H1 (cell line): ENCODE measurements around the gene AAK1. TPM values are rescaled to one million over a fixed set of nuclear protein-coding genes. Genes with fewer than 3 reads are reported as not detected.

Source experiments
- CTCF ChIA-PET: fragments of 300-600 bp; sonication (Branson Sonifier 250); formaldehyde crosslinking; loops from one replicate; lab custom pipeline; 2021; ENCODE audit not compliant: partially characterized antibody; lab: Charles Lee
- POLR2A ChIA-PET: fragments of 300-600 bp; sonication (Branson Sonifier 250); formaldehyde crosslinking; loops from one replicate; lab custom pipeline; 2021; ENCODE audit warnings: inconsistent platforms; ENCODE audit not compliant: partially characterized antibody; lab: Charles Lee
- DNase-seq, 2 experiments: peaks; one replicate each; pipeline versions ENCODE4 v3.0.0 to v3.0.0-alpha.2; 2010 to 2022; ENCODE audit warnings: low spot score in 2 of 2, low read depth in 1 of 2, mixed read lengths in 1 of 2
- FAIRE-seq: peaks from 2 replicates; lab custom pipeline; 2011; peaks lifted over from hg19 to GRCh38; lab: Jason Lieb, UNC
- H2AFZ ChIP-seq: 2 replicates; pipeline ENCODE4 v1.8.1; 2012; ENCODE audit warnings: low read length, inconsistent platforms
- H2AK5ac ChIP-seq: 2 replicates; pipeline ENCODE4 v1.6.1; 2013; ENCODE audit warnings: low read depth, low read length
- H2BK120ac ChIP-seq: replicated peaks from 2 replicates; pipeline ENCODE3; 2013; ENCODE audit warnings: low read depth, low read length, inconsistent platforms
- H2BK12ac ChIP-seq: 2 replicates; pipeline ENCODE4 v1.6.1; 2013; ENCODE audit warnings: low read depth, low read length
- H2BK15ac ChIP-seq: 2 replicates; pipeline ENCODE4 v1.6.1; 2013; ENCODE audit warnings: low read length
- H2BK20ac ChIP-seq: 2 replicates; pipeline ENCODE4 v1.6.1; 2013; ENCODE audit warnings: low read length
- H2BK5ac ChIP-seq: 2 replicates; pipeline ENCODE4 v1.6.1; 2013; ENCODE audit warnings: low read depth, low read length
- H3K14ac ChIP-seq: 2 replicates; pipeline ENCODE4 v1.6.1; 2013; ENCODE audit warnings: inconsistent platforms; ENCODE audit not compliant: insufficient read length
- H3K18ac ChIP-seq: 2 replicates; pipeline ENCODE4 v1.6.1; 2013; ENCODE audit warnings: low read length; ENCODE audit errors: extremely low read depth
- H3K23ac ChIP-seq: 2 replicates; pipeline ENCODE4 v1.6.1; 2013; ENCODE audit warnings: inconsistent platforms; ENCODE audit not compliant: insufficient read length
- H3K23me2 ChIP-seq: 2 replicates; pipeline ENCODE4 v1.6.1; 2013; ENCODE audit warnings: low read depth, low read length
- H3K27ac ChIP-seq: 2 replicates; pipeline ENCODE4 v1.6.1; 2011; ENCODE audit warnings: low read depth, low read length, inconsistent platforms
- H3K27me3 ChIP-seq, 4 experiments: replicated peaks in 1 of 4; 1 replicate in 1 of 4; 2 replicates in 3 of 4; pipeline versions ENCODE4 v1.6.1 to v1.8.1; 2011 to 2013; ENCODE audit warnings: low read length in 3 of 4, mild to moderate bottlenecking in 3 of 4, inconsistent platforms in 2 of 4, mixed read lengths in 2 of 4, moderate library complexity in 1 of 4; ENCODE audit not compliant: control insufficient read depth in 3 of 4, insufficient read depth in 3 of 4; ENCODE audit errors: extremely low read depth in 1 of 4
- H3K36me3 ChIP-seq, 4 experiments: 2 replicates each; pipeline versions ENCODE4 v1.6.1 to v1.8.1; 2011 to 2013; ENCODE audit warnings: mild to moderate bottlenecking in 4 of 4, low read length in 3 of 4, moderate library complexity in 2 of 4, control low read depth in 1 of 4, inconsistent platforms in 1 of 4; ENCODE audit not compliant: insufficient read depth in 4 of 4, control insufficient read depth in 2 of 4
- H3K4ac ChIP-seq: replicated peaks from 2 replicates; pipeline ENCODE3; 2013; ENCODE audit warnings: low read length, low read depth, mixed read lengths, inconsistent platforms; ENCODE audit not compliant: insufficient read length
- H3K4me1 ChIP-seq, 4 experiments: replicated peaks in 1 of 4; 1 replicate in 1 of 4; 2 replicates in 3 of 4; pipeline versions ENCODE4 v1.6.1 to v1.8.1; 2011 to 2013; ENCODE audit warnings: low read length in 3 of 4, inconsistent platforms in 2 of 4, mixed read lengths in 1 of 4; ENCODE audit not compliant: insufficient read depth in 4 of 4, control insufficient read depth in 3 of 4
- H3K4me2 ChIP-seq, 2 experiments: 2 replicates each; pipeline versions ENCODE4 v1.6.1 to v1.8.1; 2011 to 2013; ENCODE audit warnings: low read depth in 2 of 2, low read length in 2 of 2, control low read depth in 1 of 2, inconsistent platforms in 1 of 2, mild to moderate bottlenecking in 1 of 2; ENCODE audit not compliant: insufficient read depth in 1 of 2
- H3K4me3 ChIP-seq, 4 experiments: fragments of 200-600, 300-600 bp in 1 of 4; sonication (generic), shearing (Covaris generic), sonication (Bioruptor Twin) in 1 of 4; 2 replicates each; pipeline versions ENCODE4 v1.5.1 to v1.8.1; 2011 to 2016; ENCODE audit warnings: low read length in 4 of 4, low read depth in 3 of 4, control low read depth in 2 of 4, inconsistent platforms in 2 of 4, mild to moderate bottlenecking in 2 of 4, mixed read lengths in 1 of 4, moderate library complexity in 1 of 4; ENCODE audit not compliant: insufficient read depth in 2 of 4; ENCODE audit errors: extremely low read depth in 1 of 4
- H3K56ac ChIP-seq: replicated peaks from 2 replicates; pipeline ENCODE3; 2013; ENCODE audit warnings: low read depth, mild to moderate bottlenecking, mixed read lengths, low read length, inconsistent platforms; ENCODE audit not compliant: insufficient read length
- H3K79me1 ChIP-seq: 2 replicates; pipeline ENCODE4 v1.6.1; 2013; ENCODE audit warnings: low read depth, low read length, control low read depth
- H3K79me2 ChIP-seq, 2 experiments: 2 replicates each; pipeline versions ENCODE4 v1.6.1 to v1.8.1; 2012 to 2013; ENCODE audit warnings: low read length in 2 of 2, mild to moderate bottlenecking in 2 of 2, inconsistent platforms in 1 of 2; ENCODE audit not compliant: insufficient read depth in 2 of 2, control insufficient read depth in 1 of 2
- H3K9ac ChIP-seq, 4 experiments: replicated peaks in 1 of 4; 1 replicate in 1 of 4; 2 replicates in 3 of 4; pipeline versions ENCODE4 v1.6.1 to v1.8.1; 2011 to 2013; ENCODE audit warnings: low read depth in 3 of 4, low read length in 3 of 4, control low read depth in 2 of 4, mild to moderate bottlenecking in 2 of 4, moderate library complexity in 2 of 4, inconsistent platforms in 1 of 4; ENCODE audit errors: extremely low read depth in 1 of 4
- H3K9me3 ChIP-seq, 2 experiments: 2 replicates each; pipeline versions ENCODE4 v1.6.1 to v1.8.1; 2012 to 2013; ENCODE audit warnings: mild to moderate bottlenecking in 2 of 2, moderate library complexity in 2 of 2, control low read depth in 1 of 2, inconsistent platforms in 1 of 2, low read depth in 1 of 2, low read length in 1 of 2, mixed read lengths in 1 of 2; ENCODE audit not compliant: insufficient read depth in 2 of 2
- H4K20me1 ChIP-seq, 2 experiments: replicated peaks in 1 of 2; 2 replicates each; pipeline versions ENCODE3 to v1.8.1; 2011 to 2013; ENCODE audit warnings: inconsistent platforms in 2 of 2, low read length in 2 of 2, mild to moderate bottlenecking in 1 of 2; ENCODE audit not compliant: insufficient read depth in 2 of 2, control insufficient read depth in 1 of 2
- H4K5ac ChIP-seq: 2 replicates; pipeline ENCODE4 v1.6.1; 2013; ENCODE audit warnings: low read length, low read depth, mixed read lengths, inconsistent platforms; ENCODE audit not compliant: insufficient read length
- H4K8ac ChIP-seq: 2 replicates; pipeline ENCODE4 v1.8.0; 2013; ENCODE audit warnings: mild to moderate bottlenecking, moderate library complexity, low read length, inconsistent platforms; ENCODE audit not compliant: insufficient read depth; ENCODE audit errors: extremely low read depth
- H4K91ac ChIP-seq: replicated peaks from 2 replicates; pipeline ENCODE3; 2013; ENCODE audit warnings: low read length, mixed read lengths, inconsistent platforms; ENCODE audit not compliant: insufficient read length
- ASH2L ChIP-seq: fragments of 200-600, 300-600 bp; sonication (generic); IDR thresholded peaks from one replicate; pipeline ENCODE4 v1.7.1; 2017; ENCODE audit warnings: low read length
- CBX5 ChIP-seq: fragments of 300-800, 300-1000 bp; sonication (generic); IDR thresholded peaks from 2 replicates; pipeline ENCODE4 v1.7.1; 2016; ENCODE audit warnings: antibody characterized with exemption, low read length, low read depth
- CHD1 ChIP-seq: IDR thresholded peaks from 2 replicates; pipeline ENCODE4 v1.6.1; 2012; ENCODE audit warnings: low read depth, low read length, improper control_type of control experiment
- CREB1 ChIP-seq: IDR thresholded peaks from 2 replicates; pipeline ENCODE4 v1.6.1; 2012; ENCODE audit warnings: inconsistent platforms
- EP300 ChIP-seq, 2 experiments: IDR thresholded peaks; 1 replicate in 1 of 2; 2 replicates in 1 of 2; pipeline ENCODE4 v1.6.1; 2011 to 2012; ENCODE audit warnings: low read depth in 2 of 2, low read length in 2 of 2, mild to moderate bottlenecking in 2 of 2, borderline replicate concordance in 1 of 2, inconsistent platforms in 1 of 2, moderate library complexity in 1 of 2
- FOSL1 ChIP-seq: IDR thresholded peaks from 2 replicates; pipeline ENCODE4 v1.6.1; 2011; ENCODE audit warnings: mild to moderate bottlenecking, low read depth, low read length, moderate library complexity; ENCODE audit not compliant: insufficient read depth
- HDAC6 ChIP-seq: IDR thresholded peaks from one replicate; pipeline ENCODE4 v1.7.1; 2012; ENCODE audit warnings: low read depth, mild to moderate bottlenecking, inconsistent platforms, low read length, moderate library complexity
- JUN ChIP-seq: IDR thresholded peaks from 2 replicates; pipeline ENCODE4 v1.6.1; 2011; ENCODE audit warnings: low read depth, mild to moderate bottlenecking, improper control_type of control experiment, low read length
- JUND ChIP-seq: IDR thresholded peaks from 2 replicates; pipeline ENCODE4 v1.6.1; 2011; ENCODE audit warnings: mild to moderate bottlenecking, improper control_type of control experiment, low read length
- KDM5A ChIP-seq: fragments of 200-600 bp; IDR thresholded peaks from 2 replicates; pipeline ENCODE4 v1.7.1; 2012; ENCODE audit warnings: mild to moderate bottlenecking, low read length, inconsistent platforms, mixed read lengths
- RAD21 ChIP-seq, 2 experiments: IDR thresholded peaks in 1 of 2; conservative IDR thresholded peaks in 1 of 2; 2 replicates each; pipeline ENCODE4 v1.6.1; 2011; ENCODE audit warnings: low read depth in 2 of 2, low read length in 2 of 2, improper control_type of control experiment in 1 of 2, inconsistent platforms in 1 of 2, mild to moderate bottlenecking in 1 of 2, moderate library complexity in 1 of 2
- SP2 ChIP-seq: IDR thresholded peaks from 2 replicates; pipeline ENCODE4 v1.6.1; 2012; ENCODE audit warnings: mild to moderate bottlenecking, low read length, inconsistent platforms
- WGBS, 2 experiments: shearing (Covaris generic) in 1 of 2; methylation state at CpG; one replicate each; pipeline versions ENCODE4 v1.1.6 to v1.1.7; 2013 to 2015; ENCODE audit warnings: low lambda C conversion rate in 2 of 2, mixed read lengths in 2 of 2, inconsistent platforms in 1 of 2, low coverage in 1 of 2, missing lambda C conversion rate in 1 of 2; ENCODE audit not compliant: insufficient replicate concordance in 2 of 2, insufficient coverage in 1 of 2, insufficient read length in 1 of 2; ENCODE audit errors: extremely low coverage in 1 of 2, missing lambda C conversion rate in 1 of 2; 5-methylcytosine and 5-hydroxymethylcytosine counted together
- polyA plus RNA-seq, 7 experiments: library from polyadenylated mRNA; depleted of rRNA in 3 of 7; stranded (reverse) in 5 of 7; unstranded in 2 of 7; fragments of >200 nt in 5 of 7; fragments of 200-250 nt in 2 of 7; gene quantifications; 1 replicate in 5 of 7; 2 replicates in 1 of 7; 4 replicates in 1 of 7; pipeline versions ENCODE4 v1.2.1 to v1.2.3, GENCODE V29; 2011 to 2013; ENCODE audit warnings: missing spikeins in 2 of 7, mixed read lengths in 2 of 7
- total RNA-seq: library from RNA; stranded (reverse); fragmentation: NEBNext Ultra II Directional; extraction: Animal tissue kit (Norgen Biotek cat#: 25700); gene quantifications from 2 replicates; pipeline ENCODE4 v1.2.1, GENCODE V29; 2021
- TF ChIP-seq, protein P1 (sequence below): IDR thresholded peaks from 2 replicates; pipeline ENCODE4 v1.6.1; 2012; ENCODE audit warnings: inconsistent platforms

The AAK1 gene
- total and polyA plus RNA-seq, 2 of the 8 experiments (the other 6 are each of a cell fraction or from before 2014, with no cell fraction given), result 10.0 to 40.5 TPM

GRCh38 chr2:69659349-69659748, 15.8 kb upstream of the AAK1 start:
- Histone ChIP-seq H3K4ac (no peak overlapping the region), H3K4me2 (no peak overlapping the region), H4K8ac (no peak overlapping the region), H3K14ac (no peak overlapping the region), H2BK20ac (no peak overlapping the region), H3K4me3 (no peak overlapping the region), H3K23ac (no peak overlapping the region), H4K20me1 (no peaks in the 10 kb centered on the region), H3K23me2 (no peaks in the 10 kb centered on the region), H3K4me1 (no peaks in the 10 kb centered on the region), H2BK15ac (no peak overlapping the region), H2BK120ac (no peak overlapping the region), H2BK12ac (no peak overlapping the region), H3K27ac (no peak overlapping the region), H3K56ac (no peak overlapping the region), H2AK5ac (no peak overlapping the region), H3K36me3 (no peaks in the 10 kb centered on the region), H3K79me1 (no peaks in the 10 kb centered on the region), H3K79me2 (no peaks in the 10 kb centered on the region), H3K27me3 (no peaks in the 10 kb centered on the region), H4K5ac (no peak overlapping the region), H3K18ac (no peak overlapping the region), H4K91ac (no peak overlapping the region), H3K9me3 (no peaks in the 10 kb centered on the region), H3K9ac (no peak overlapping the region; a peak in 1 of 7 replicates), H2BK5ac (no peak overlapping the region), H2AFZ (no peak overlapping the region)
- DNase-seq, result no peak
- POLR2A ChIA-PET, result interaction anchor here (1.0 to 1.9 kb wide), 2 partner anchors 9 to 15 kb away, joined by 3 to 6 read pairs; partner anchors contain the start of gene AAK1
- WGBS, 2 experiments, result 86% methylated on average over 1 of the region's 1 CpG; no CpG with 5 or more reads in 1 of the 2 experiments
- CTCF ChIA-PET, result interaction anchor here (0.7 to 0.8 kb wide), 2 partner anchors 22 to 43 kb away, joined by 3 to 4 read pairs; no protein-coding TSS in a partner anchor
- no peak for FAIRE-seq
- TF ChIP-seq SP2, result no peak
- TF ChIP-seq JUND, result no peak
- no peak for TF ChIP-seq KDM5A
- no peak for TF ChIP-seq JUN
- TF ChIP-seq HDAC6, result no peak
- TF ChIP-seq CBX5, result no peak
- no peak for TF ChIP-seq CREB1
- no peak for TF ChIP-seq FOSL1
- TF ChIP-seq ASH2L, result no peak
- no peak for TF ChIP-seq RAD21 (IDR thresholded peaks at IDR 0.05 in 1 of 2, conservative IDR thresholded peaks at IDR 0.05 in 1 of 2; ENCODE audit: low read depth in 2 of 2, low read length in 2 of 2)
- no peak for TF ChIP-seq CHD1
- TF ChIP-seq, protein P1, sequence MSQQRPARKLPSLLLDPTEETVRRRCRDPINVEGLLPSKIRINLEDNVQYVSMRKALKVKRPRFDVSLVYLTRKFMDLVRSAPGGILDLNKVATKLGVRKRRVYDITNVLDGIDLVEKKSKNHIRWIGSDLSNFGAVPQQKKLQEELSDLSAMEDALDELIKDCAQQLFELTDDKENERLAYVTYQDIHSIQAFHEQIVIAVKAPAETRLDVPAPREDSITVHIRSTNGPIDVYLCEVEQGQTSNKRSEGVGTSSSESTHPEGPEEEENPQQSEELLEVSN, result no peak
- no peak for TF ChIP-seq EP300 (IDR thresholded peaks at IDR 0.05; ENCODE audit: borderline replicate concordance in 1 of 2, low read depth in 2 of 2, low read length in 2 of 2)
